SHP77 (cell line): ENCODE measurements around the gene KCNK4.
"Not testable (repeated sequence)": the region's sequence is repeated elsewhere in the genome, so short reads cannot be mapped to it uniquely, and the experiment has no call there.

Experiments
- DNase-seq, 2 experiments: peaks; one replicate each; lab custom pipeline; 2025; lab: John Stamatoyannopoulos, UW

KCNK4 gene

DNA sequence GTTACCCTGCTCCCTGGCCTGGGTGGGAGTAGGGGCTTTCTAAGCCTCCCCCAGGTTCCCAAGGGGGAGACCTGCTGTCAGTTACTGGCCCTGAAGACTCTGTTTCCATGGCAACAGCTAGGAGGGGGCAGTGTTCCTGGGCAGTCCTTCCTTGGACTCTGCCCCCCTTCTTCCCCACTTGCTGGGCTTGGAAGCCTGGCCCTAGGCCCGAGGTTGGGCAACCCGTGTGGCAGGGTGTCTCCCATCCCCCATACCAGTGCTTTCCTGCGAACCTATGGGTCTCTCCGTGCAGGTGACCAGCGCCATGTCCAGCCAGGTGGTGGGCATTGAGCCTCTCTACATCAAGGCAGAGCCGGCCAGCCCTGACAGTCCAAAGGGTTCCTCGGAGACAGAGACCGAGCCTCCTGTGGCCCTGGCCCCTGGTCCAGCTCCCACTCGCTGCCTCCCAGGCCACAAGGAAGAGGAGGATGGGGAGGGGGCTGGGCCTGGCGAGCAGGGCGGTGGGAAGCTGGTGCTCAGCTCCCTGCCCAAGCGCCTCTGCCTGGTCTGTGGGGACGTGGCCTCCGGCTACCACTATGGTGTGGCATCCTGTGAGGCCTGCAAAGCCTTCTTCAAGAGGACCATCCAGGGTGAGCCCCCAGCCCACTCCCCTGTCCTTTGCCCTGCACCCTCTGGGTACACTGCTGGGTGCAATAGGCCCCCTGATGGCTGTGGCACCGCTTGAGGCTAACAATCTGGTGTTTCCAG is 15.9 kb downstream of the KCNK4 start:
- no peak for DNase-seq

DNA sequence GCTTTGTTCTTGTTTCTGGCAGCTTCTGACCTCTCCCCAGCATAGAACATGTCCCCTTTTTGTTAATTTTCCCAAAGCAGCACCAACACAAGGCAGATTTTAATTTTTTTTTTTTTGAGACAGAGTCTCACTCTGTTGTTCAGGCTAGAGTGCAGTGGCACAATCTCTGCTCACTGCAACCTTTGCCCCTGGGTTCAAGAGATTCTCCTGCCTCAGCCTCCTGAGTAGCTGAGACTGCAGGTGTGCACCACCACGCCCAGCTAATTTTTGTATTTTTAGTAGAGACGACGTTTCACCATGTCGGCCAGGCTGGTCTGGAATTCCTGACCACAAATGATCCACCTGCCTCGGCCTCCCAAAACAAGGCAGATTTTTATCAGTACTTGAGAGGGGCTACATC is 16.7 kb downstream of the KCNK4 start:
- DNase-seq = not testable (repeated sequence)

DNA sequence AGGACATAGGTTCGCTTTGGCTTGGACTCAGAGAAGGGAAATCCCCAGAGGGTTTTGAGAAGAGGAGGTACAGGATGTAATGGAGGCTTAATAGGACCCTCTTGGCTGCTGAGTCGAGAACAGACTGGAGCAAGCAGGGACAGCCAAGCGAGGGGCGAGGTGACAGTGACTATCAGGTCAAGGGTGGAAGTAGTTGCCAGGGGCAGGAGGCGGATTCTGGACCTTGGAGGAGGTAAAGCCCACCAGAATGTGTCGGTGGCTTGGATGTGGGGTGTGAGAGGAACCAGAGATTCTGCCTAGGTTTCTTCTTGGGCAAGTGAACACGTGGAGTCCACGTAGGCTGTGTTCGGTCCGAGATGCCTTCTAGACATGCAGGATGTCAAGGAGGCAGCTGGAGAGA is 21.8 kb downstream of the KCNK4 start:
- no peak for DNase-seq

DNA sequence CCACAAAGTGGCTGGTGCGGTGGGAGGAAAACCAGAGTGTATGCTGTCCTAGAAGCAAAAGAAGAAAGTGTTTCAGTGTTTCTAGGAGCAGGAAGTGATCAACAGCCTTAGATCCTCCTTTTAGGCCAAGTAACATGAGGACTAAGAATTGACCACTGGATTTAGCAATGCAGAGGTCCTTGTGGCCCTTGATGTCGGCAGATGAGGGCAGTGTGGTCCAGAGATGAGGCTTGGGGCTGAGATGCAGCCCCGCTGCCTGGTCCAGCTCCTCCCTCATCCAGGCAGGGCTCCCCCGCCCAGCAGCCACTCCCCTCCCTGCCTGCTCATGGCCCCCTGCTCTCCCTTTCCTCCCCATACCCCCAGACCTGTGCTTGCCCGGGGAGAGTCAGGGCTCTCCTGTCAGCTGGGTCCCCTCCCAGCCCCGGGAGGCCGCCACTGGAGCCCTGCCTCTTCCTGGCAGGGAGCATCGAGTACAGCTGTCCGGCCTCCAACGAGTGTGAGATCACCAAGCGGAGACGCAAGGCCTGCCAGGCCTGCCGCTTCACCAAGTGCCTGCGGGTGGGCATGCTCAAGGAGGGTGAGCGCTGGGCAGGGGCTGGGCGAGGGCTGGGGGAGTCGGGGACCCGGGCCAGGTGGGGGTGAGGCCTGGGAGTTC is 22.5 kb downstream of the KCNK4 start:
- DNase-seq = no peak

DNA sequence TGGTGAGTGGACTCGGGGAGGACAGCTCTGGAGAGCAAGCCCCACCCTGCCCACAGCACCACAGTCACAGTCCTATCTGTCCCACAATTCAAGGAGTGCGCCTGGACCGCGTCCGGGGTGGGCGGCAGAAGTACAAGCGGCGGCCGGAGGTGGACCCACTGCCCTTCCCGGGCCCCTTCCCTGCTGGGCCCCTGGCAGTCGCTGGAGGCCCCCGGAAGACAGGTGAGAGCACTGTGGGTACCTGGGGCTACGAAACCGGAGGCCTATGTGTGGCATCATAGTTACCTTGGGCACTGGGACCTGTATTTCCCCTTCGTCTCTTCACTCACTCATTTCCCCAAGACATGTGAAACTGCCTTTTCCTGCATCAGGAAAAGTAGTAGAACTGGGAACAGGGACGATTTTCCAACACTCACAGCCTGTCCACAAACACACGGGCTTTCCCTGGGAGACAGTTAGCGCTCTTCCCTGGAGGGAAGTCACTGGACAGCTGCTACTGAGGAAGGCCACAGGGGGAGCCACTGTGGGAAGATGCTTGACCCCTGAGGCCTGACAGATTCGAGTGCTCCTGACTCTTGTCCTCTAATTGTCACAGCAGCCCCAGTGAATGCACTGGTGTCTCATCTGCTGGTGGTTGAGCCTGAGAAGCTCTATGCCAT is 23.2 kb downstream of the KCNK4 start:
- DNase-seq = no peak

DNA sequence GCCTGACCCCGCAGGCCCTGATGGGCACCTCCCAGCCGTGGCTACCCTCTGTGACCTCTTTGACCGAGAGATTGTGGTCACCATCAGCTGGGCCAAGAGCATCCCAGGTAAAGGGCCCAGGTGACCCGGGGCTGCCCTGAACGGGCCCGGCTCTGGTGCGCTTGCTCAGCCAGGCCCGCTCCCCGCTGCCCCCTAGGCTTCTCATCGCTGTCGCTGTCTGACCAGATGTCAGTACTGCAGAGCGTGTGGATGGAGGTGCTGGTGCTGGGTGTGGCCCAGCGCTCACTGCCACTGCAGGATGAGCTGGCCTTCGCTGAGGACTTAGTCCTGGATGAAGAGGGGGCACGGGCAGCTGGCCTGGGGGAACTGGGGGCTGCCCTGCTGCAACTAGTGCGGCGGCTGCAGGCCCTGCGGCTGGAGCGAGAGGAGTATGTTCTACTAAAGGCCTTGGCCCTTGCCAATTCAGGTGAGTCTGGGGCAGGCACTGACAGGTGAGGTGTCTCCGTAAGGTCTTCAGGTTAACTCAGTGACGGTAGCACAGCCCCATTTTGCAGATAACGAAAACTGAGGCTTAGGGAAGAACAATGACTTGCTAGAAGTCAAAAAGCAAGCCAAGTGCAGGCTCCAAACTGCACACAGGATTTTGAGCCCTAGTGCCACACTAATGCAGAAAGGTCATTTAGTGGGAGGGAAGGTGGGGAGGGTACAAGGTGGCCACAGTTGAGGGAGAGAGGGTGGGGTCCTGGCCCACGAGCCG is 23.9 kb downstream of the KCNK4 start:
- DNase-seq = no peak

DNA sequence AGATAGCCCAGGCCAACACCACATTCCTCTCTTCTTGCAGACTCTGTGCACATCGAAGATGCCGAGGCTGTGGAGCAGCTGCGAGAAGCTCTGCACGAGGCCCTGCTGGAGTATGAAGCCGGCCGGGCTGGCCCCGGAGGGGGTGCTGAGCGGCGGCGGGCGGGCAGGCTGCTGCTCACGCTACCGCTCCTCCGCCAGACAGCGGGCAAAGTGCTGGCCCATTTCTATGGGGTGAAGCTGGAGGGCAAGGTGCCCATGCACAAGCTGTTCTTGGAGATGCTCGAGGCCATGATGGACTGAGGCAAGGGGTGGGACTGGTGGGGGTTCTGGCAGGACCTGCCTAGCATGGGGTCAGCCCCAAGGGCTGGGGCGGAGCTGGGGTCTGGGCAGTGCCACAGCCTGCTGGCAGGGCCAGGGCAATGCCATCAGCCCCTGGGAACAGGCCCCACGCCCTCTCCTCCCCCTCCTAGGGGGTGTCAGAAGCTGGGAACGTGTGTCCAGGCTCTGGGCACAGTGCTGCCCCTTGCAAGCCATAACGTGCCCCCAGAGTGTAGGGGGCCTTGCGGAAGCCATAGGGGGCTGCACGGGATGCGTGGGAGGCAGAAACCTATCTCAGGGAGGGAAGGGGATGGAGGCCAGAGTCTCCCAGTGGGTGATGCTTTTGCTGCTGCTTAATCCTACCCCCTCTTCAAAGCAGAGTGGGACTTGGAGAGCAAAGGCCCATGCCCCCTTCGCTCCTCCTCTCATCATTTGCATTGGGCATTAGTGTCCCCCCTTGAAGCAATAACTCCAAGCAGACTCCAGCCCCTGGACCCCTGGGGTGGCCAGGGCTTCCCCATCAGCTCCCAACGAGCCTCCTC is 24.8 kb downstream of the KCNK4 start:
- not testable (repeated sequence) for DNase-seq

DNA sequence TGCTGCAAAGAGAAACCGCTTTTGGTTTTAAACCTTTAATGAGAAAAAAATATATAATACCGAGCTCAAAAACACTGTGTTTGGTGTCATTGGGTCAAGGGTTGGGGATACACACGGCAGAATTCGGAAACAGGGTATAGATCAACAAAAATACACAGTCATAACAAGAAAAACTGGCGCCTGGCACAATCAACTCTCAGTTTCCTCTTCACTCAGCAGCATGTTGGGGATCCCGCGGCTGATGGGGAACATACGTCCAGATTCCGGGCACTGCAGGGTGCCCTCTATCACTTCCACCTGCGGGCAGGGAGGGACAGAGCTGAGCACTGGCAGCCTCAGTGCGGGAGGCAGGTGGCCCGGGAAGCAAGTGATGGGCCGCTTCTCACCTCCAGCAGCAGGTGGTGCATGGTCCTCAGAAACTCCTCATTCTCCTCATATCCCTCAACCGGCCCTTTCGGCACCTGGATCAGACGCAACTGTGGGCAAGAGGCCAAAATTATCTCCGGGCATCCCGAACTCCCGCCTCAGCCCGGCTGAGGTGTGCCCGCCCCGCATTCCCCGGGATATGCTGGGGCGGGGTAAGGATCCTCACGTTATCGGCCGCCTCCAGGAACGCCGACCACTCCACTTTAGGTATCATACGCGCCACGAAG is 25.7 kb downstream of the KCNK4 start:
- peak; percentile 60 to 71 for DNase-seq

DNA sequence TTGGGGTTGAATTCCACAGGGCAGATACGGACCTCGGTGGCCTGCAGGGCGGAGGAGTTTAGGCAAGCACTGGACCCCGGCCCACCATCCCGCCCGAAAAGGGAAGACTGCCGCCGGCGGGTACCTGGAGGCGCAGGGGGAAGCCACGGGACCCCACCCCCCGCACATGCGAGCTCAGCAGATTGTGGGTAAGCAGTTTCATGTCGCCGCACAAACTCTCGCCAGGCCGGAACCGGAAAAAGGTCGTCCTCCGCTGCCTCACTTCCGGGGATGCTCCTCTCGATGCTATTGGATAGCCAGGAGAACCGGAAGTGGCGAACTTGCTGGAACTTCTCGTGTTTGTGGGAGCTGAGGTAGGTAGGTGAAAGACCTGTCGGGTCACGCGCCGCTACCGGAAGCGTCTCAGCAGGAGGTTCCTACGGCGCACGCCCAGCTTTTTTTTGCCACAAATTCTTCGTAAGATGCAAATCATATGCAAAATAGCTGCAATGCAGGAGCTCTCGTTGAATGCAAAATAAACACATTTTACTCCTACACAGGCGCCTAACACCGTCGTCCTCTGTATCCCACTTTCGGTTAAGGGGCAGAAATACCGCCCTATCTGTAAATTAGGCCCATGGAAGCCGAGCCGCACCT is 26.3 kb downstream of the KCNK4 start, which contains the start of gene TRMT112:
TRMT112 (minus strand) TSS at position 235 of the 636 bp plus-strand sequence; CDS start at position 202, 33 bp downstream.
- peak; percentile 97 to 99 for DNase-seq

DNA sequence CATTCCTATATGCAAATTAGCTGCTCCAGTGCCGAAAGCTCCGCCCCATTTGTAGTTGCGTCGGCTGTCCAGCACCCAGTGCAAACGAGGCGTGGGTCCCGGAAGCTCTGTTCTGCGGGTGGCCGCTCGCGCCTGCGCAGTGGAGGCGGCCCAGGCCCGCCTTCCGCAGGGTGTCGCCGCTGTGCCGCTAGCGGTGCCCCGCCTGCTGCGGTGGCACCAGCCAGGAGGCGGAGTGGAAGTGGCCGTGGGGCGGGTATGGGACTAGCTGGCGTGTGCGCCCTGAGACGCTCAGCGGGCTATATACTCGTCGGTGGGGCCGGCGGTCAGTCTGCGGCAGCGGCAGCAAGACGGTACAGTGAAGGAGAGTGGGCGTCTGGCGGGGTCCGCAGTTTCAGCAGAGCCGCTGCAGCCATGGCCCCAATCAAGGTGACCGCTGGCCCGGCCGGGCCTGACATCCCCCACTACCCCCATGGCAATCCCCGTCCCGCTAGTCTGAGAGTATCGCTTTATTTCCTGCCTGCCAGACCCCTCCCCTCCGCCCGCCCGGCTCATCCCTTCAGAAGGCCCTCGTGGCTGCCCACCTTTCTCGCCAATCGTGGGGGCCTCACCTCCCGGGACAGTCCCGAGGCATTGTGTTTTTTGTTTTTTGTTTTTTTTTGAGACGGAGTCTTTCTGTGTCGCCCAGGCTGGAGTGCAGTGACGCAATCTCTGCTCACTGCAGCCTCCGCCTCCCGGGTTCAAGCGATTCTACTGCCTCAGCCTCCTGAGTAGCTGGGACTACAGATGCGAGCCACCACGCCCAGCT is 27.1 kb downstream of the KCNK4 start, which contains the start of gene PRDX5:
PRDX5 (plus strand) TSS at position 161 of the 805 bp plus-strand sequence; CDS start at position 256, 95 bp downstream.
- DNase-seq = peak; percentile 93 to 94

DNA sequence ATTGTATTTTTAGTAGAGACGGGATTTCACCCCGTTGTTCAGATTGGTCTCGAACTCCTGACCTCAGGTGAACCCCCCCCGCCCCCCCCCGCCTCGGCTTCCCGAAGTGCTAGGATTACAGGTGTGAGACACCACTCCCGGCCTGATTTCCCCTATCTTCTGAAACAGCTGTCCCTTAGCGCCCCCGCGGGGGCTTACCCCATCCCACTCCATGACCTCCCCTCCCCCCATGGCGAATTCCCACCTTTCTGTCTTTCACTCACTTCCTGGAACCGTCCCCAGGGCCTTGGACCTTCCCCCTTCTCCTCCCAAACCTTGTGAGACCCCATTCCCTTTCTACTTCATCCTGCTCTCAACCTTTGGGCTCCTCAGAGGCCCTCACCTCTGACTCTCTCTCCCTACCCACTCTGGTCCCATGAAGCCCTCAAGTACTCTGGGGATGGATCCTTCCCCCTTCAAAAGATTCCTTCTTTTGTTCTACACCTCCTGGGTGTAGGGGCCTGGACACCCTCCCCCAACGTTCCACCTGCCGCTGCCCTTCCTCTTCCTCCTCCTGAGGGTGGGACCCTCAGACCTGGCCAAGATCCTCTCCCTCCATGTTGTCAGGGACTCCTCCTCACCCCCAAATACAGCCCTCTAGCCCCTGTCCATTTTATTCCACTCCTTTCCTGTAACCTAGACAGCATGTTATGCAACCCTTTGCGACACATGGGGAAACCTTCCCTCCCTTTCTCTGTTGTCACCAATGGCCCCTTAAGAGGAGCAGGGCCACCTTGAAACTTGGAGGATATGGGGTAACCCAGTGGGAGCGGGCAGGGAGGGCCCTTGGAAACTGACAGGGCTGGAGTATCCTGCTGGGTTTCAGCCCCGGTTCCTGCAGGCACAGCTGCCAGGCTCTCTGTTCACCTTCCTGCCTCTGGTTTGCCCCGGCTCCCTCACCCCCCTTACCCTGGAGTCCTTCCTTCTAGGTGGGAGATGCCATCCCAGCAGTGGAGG is 28.0 kb downstream of the KCNK4 start:
- DNase-seq = no peak

DNA sequence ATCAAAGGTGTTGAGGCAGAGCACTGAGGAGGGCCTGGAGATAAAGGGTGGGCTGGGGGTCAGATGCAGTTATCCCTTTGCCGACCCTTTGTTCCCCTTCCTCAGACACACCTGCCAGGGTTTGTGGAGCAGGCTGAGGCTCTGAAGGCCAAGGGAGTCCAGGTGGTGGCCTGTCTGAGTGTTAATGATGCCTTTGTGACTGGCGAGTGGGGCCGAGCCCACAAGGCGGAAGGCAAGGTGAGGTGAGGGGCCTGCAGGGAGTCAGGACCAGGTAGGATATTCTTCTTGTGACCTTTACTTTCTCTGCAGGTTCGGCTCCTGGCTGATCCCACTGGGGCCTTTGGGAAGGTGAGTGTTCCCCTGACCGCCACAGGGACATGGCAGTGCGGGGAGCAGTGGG is 29.5 kb downstream of the KCNK4 start:
- DNase-seq = no peak

DNA sequence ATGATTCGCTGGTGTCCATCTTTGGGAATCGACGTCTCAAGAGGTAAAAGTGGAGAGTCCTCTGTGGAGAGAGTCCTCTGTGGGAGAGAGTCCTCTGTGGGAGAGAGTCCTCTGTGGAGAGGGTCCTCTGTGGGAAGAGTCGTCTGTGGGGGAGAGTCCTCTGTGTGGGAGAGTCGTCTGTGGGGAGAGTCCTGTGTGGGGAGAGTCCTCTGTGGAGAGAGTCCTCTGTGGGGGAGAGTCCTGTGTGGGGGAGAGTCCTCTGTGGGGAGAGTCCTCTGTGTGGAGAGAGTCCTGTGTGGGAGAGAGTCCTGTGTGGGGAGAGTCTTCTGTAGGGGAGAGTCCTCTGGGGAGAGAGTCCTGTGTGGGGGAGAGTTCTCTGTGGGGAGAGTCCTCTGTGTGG is 29.9 kb downstream of the KCNK4 start:
- no peak for DNase-seq

DNA sequence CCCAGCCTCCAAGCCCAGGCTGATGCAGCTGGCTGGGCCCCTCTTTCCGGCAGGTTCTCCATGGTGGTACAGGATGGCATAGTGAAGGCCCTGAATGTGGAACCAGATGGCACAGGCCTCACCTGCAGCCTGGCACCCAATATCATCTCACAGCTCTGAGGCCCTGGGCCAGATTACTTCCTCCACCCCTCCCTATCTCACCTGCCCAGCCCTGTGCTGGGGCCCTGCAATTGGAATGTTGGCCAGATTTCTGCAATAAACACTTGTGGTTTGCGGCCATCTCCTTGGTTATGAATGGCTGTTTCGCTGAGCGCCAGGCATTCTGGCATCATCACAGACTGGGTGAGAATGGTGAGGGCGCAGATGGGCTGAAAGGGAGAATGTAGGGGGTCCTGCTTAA is 30.4 kb downstream of the KCNK4 start:
- no peak for DNase-seq

DNA sequence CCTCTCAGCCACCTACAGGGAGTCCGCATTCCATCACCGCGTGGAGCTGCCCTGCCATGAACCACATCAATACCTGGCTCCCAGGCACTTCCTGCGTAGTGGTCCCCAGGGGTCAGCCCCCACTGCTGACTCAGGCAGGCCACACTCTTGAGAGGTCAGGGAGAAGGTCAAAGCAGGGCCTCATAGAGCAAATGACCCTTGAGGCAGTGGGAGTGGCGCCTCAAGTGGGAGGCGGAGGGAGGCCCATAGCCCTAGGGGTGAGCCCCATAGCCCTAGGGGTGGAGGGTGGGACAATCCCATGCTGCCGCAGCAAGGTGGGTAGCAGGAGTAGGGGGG is 31.8 kb downstream of the KCNK4 start:
- DNase-seq = no peak

DNA sequence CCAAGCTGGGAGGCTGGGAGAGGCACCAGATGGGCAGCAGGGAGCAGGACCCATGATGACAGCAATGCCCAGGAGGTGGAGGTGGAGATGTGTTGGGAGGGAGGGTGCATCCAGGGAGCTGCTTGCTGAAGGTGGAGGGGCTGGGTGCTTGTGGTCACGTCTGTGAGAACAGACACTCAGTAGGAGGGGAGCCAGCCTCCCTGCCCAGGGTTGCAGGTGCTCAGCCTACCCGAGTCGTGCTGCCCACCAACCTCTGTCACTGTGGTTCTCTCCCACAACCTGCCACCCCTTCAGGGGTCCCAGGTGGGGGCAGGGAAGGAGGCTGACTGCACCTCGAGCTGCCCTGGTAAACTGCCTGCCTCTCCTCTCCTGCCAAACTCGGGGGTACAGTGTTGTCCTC is 32.3 kb downstream of the KCNK4 start:
- no peak for DNase-seq

DNA sequence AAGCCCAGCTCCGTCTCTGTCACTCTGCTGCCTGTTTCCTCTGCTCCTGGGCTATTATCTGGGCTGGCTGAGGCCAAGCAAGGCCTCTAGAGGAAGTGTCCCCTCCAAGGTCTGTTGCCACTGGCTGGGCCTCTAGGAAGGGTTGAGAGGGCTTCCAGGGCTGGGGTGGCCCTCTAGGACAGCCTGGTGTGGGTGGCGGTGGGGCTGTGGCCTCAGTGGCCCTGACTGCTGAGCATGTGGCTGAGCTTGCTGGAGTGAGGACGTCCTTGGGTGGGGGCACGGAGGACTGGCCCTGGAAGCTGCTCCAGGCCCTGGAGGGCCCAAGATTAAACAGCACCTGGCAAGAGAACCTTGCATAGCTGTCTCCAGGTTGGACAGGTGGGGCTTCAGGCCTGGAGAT is 32.9 kb downstream of the KCNK4 start:
- DNase-seq = not testable (repeated sequence)
